ENCODE measurements around the gene OR1F1. TPM values are rescaled to one million over a fixed set of nuclear protein-coding genes. Genes with fewer than 3 reads are reported as not detected.

The OR1F1 gene
- total and polyA plus RNA-seq, 2 of the 8 experiments (the other 6 are each of a cell fraction or from before 2014, with no cell fraction given), result 0.52 to 1.2 TPM

DNA sequence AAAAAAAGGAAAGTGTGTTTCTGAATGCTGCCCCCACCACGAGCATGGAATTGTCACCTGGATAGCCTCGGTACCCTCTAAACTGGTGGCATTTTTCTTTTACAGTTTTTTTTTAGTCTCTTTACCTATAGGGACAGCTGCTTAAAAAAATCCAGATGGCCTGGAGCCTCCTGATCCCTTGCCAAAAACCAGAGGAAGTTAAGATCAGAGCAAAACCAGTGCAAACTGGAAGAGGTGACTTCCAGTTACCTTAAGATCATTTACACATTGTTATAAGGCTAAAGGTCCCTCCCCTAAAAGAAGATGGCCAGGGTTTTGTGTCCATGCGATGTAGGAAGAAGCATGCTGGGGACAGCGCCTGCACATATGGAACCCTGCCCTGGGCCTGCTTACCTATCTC, 65.0 kb downstream of the OR1F1 start:
- Histone ChIP-seq H2AFZ (ENCODE audit: low read length) (no peak overlapping the region), H3K79me1 (ENCODE audit: low read depth, low read length) (no peaks in the 10 kb centered on the region), H4K20me1 (replicated peaks in 1 of 2; ENCODE audit: control insufficient read depth in 1 of 2, insufficient read depth in 2 of 2, low read length in 2 of 2) (no peaks in the 10 kb centered on the region), H3K4ac (replicated peaks; ENCODE audit: insufficient read length, low read depth, low read length) (no peak overlapping the region), H3K4me1 (replicated peaks in 1 of 4; ENCODE audit: control insufficient read depth in 3 of 4, insufficient read depth in 4 of 4, low read length in 3 of 4) (no peaks in the 10 kb centered on the region), H3K9me3 (ENCODE audit: insufficient read depth in 2 of 2, low read depth in 1 of 2, low read length in 1 of 2) (peaks cover 26 to 47% of the 10 kb centered on the region in 2 experiments), H3K23ac (ENCODE audit: insufficient read length) (no peak overlapping the region), H2BK15ac (ENCODE audit: low read length) (no peak overlapping the region), H2AK5ac (ENCODE audit: low read depth, low read length) (no peak overlapping the region), H3K14ac (ENCODE audit: insufficient read length) (no peak overlapping the region), H3K27ac (ENCODE audit: low read depth, low read length) (no peak overlapping the region), H3K4me3 (ENCODE audit: extremely low read depth in 1 of 4, insufficient read depth in 2 of 4, low read depth in 3 of 4, low read length in 4 of 4) (no peak overlapping the region), H3K4me2 (ENCODE audit: insufficient read depth in 1 of 2, low read depth in 2 of 2, low read length in 2 of 2) (no peak overlapping the region), H4K91ac (replicated peaks; ENCODE audit: insufficient read length, low read length) (no peak overlapping the region), H3K18ac (ENCODE audit: extremely low read depth, low read length) (no peak overlapping the region), H3K23me2 (ENCODE audit: low read depth, low read length) (no peaks in the 10 kb centered on the region), H4K5ac (ENCODE audit: insufficient read length, low read depth, low read length) (no peak overlapping the region), H2BK120ac (replicated peaks; ENCODE audit: low read depth, low read length) (no peak overlapping the region), H3K56ac (replicated peaks; ENCODE audit: insufficient read length, low read depth, low read length) (no peak overlapping the region), H4K8ac (ENCODE audit: extremely low read depth, insufficient read depth, low read length) (no peak overlapping the region), H3K79me2 (ENCODE audit: control insufficient read depth in 1 of 2, insufficient read depth in 2 of 2, low read length in 2 of 2) (no peaks in the 10 kb centered on the region), H3K27me3 (replicated peaks in 1 of 4; ENCODE audit: control insufficient read depth in 3 of 4, extremely low read depth in 1 of 4, insufficient read depth in 3 of 4, low read length in 3 of 4) (no peaks in the 10 kb centered on the region), H2BK12ac (ENCODE audit: low read depth, low read length) (no peak overlapping the region), H3K36me3 (ENCODE audit: control insufficient read depth in 2 of 4, insufficient read depth in 4 of 4, low read length in 3 of 4) (no peaks in the 10 kb centered on the region), H2BK5ac (ENCODE audit: low read depth, low read length) (no peak overlapping the region), H3K9ac (replicated peaks in 1 of 4; ENCODE audit: extremely low read depth in 1 of 4, low read depth in 3 of 4, low read length in 3 of 4) (no peak overlapping the region), H2BK20ac (ENCODE audit: low read length) (no peak overlapping the region)
- DNase-seq (ENCODE audit: low read depth in 1 of 2, low spot score in 2 of 2) (no peak), FAIRE-seq (no peak)
- ChIA-PET CTCF (ENCODE audit: partially characterized antibody) (interaction anchor here (1.1 to 2.4 kb wide), 2 partner anchors 14 to 17 kb away, joined by 3 to 12 read pairs; no protein-coding TSS in a partner anchor), POLR2A (ENCODE audit: partially characterized antibody) (interaction anchor here (0.6 to 0.9 kb wide), 2 partner anchors 12 to 328 kb away, joined by 3 to 5 read pairs; no protein-coding TSS in a partner anchor)
- 91% methylated on average over 4 of the region's 4 CpGs; no CpG with 5 or more reads in 1 of the 2 experiments for WGBS, 2 experiments (ENCODE audit: extremely low coverage in 1 of 2, insufficient coverage in 1 of 2, insufficient read length in 1 of 2, insufficient replicate concordance in 2 of 2, low coverage in 1 of 2, low lambda C conversion rate in 2 of 2, missing lambda C conversion rate in 1 of 2)
- TF ChIP-seq CHD2 (IDR thresholded peaks at IDR 0.05; ENCODE audit: low read length) (no peak), CBX8 (IDR thresholded peaks at IDR 0.05; ENCODE audit: borderline replicate concordance, low read depth, low read length) (no peak), SRF (IDR thresholded peaks at IDR 0.05; ENCODE audit: low read depth, low read length) (no peak), NANOG (IDR thresholded peaks at IDR 0.05; ENCODE audit: insufficient read depth, low read depth, low read length, poor library complexity, severe bottlenecking) (no peak), KDM1A (IDR thresholded peaks at IDR 0.05; ENCODE audit: borderline replicate concordance, low read length) (no peak), POLR2AphosphoS5 (IDR thresholded peaks at IDR 0.05; ENCODE audit: low read depth, low read length) (no peak), TCF12 (IDR thresholded peaks at IDR 0.05; ENCODE audit: low read depth, low read length) (no peak), RAD21 (IDR thresholded peaks at IDR 0.05 in 1 of 2, conservative IDR thresholded peaks at IDR 0.05 in 1 of 2; ENCODE audit: low read depth in 2 of 2, low read length in 2 of 2) (no peak), JUN (IDR thresholded peaks at IDR 0.05; ENCODE audit: low read depth, low read length) (no peak), TEAD4 (IDR thresholded peaks at IDR 0.05; ENCODE audit: low read depth, low read length) (no peak), CHD1 (IDR thresholded peaks at IDR 0.05; ENCODE audit: low read depth, low read length) (no peak)
- TF ChIP-seq, protein P1, sequence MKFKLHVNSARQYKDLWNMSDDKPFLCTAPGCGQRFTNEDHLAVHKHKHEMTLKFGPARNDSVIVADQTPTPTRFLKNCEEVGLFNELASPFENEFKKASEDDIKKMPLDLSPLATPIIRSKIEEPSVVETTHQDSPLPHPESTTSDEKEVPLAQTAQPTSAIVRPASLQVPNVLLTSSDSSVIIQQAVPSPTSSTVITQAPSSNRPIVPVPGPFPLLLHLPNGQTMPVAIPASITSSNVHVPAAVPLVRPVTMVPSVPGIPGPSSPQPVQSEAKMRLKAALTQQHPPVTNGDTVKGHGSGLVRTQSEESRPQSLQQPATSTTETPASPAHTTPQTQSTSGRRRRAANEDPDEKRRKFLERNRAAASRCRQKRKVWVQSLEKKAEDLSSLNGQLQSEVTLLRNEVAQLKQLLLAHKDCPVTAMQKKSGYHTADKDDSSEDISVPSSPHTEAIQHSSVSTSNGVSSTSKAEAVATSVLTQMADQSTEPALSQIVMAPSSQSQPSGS (IDR thresholded peaks at IDR 0.05; ENCODE audit: low read length), result no peak
- TF ChIP-seq, protein P2, sequence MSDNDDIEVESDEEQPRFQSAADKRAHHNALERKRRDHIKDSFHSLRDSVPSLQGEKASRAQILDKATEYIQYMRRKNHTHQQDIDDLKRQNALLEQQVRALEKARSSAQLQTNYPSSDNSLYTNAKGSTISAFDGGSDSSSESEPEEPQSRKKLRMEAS (IDR thresholded peaks at IDR 0.05), result no peak
